Measurements from ENCODE around the gene CASZ1.

CASZ1 gene

DNA sequence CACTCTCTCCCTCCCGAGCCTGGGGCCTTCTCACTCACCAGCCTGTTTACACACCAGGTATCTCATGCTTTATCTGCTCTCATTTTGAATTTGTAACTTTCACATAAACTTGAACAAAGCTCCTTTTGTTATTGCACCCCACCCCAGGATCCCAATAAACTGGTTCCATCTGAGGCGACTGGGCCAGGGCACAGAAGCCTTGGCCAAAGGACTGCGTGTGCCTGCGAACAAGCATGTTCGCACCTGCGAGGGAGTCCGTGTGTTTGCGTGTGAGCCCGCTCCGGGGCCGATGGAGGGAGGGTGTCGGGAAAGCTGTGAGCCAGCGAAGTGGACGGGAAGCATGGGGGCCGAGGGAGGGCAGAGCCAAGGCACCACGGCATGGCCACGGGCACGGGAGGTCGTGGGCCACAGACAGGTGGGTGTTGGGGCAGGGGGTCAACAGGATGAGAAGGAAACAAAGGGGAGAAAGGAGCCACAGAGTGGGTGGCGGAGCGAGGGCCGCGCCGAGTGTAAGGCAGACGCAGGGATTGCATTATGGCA, 98.8 kb downstream of the CASZ1 start:
- DNase-seq: no peak

DNA sequence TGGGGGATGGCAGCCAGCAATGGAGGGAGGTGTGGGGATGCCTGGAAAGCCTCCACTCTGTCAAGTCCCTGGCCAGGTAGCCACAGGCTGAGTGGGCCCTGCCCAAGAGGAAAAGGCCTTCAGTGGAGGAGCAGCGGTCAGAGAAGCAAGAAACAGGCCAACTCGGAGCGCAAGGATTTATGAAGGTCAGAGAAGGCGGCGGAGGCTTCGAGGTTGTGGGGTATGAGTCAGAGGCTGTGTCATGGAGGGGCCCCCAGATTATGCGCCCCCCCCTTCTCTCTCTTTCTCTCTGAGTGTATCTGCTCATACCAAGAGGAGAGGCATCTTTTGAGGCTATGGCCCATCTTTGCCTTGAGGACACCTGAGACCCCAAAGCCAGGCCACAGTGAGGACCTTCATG, 99.5 kb downstream of the CASZ1 start:
- DNase-seq: no peak

DNA sequence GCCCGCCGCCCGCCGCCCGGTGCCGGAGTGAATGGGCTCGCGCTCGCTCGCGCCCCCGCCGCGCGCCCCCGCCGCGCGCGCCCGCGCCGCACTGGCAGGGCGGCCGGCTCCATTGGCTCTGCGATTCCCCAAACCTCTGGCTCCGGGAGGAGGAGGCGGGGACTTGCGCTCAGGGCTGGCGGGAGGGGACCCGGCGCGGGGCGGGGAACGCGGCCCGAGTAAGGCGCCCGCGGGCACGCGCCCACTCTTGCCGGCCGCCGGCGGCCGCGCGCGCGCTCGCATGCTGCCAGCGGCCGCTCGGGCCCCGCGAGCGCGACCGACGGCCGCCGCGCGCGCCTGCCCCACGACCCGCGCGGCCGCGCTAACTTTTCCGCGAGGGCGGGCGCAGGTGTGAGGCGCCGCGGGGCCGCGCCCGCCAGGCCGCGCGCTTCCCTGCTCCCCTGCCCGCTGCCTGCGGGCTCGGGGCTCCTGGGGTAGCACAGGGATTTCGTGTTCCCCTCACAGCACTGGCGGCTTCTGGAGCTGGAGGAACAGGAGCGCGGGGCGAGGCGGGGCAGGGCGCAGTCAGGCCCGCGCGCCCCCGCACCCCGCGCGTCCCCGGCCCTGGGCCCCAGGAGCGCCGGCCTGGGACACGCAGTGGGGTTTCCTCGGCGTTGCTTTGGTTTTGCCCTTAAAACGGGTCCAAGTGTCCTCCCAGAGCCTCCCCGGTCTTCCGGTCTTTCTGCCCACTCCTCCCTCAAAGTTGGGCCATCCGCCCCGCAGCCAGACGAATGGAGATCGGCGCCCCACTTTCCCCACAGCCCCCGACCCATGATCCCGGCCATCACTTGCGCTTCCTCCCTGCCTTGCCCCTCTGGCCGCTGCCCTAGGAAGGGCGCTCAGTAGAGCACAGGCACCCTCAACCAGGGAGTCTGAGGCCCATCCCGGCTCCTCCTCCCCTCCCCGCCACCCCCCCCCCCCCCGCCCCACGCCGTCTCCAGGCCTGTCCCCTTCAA, 101.5 kb downstream of the CASZ1 start:
- peak; percentile 91 for DNase-seq

DNA sequence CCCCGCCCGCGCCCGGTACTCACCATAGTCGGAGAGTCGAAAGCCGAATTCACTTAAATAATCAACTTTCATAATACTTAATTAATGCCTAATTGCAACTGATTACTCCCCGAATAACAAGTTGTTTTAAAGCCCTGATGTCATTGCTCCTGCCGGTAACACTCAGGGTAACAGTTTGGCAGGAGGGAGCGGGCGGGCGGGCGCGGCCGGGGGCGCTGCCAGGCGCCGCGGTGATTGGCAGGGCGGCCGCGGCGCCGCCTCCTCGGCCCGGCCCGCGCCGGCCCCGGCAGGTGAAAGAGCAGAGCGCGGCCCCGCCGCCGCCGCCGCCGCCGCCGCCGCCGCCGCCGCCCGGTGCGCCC, 102.2 kb downstream of the CASZ1 start:
- peak; percentile 50 for DNase-seq

DNA sequence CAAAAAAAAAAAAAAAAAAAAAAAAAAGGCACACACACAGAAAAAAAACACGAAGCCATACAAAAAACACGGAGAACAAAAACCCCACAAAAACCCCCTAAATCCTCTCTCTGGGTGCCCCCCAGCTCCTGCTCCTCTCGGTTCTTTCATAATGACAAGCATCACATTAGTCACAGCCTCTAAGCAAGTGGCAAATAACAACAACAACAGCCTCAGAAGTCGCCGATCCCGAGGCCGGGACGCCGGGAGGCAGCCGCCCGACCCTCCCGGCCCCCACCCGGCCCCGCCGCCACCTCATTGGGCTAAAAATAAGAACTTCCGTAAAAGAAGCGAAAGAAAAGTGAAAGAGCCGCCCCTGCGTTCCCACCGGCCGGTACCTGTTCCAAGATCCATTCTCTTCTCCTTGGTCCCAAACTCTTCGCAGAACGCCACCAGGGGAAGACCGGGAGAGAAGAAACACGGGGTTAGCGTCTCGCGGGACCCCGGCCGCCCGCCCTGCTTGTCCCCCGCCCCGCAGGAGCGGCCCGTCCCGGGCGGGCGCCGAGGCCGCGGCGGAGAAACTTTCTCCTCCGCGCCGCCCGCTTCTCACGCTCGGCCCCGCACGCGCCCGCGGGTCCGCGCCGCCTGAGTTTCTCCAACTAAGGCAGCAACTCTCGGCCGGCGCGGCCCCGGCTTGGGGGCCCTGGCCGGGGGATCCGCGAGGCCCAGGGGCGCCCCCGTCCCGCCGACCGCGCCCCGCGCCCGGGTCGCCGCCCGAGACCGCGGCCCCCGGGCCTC, 102.8 kb downstream of the CASZ1 start:
- peak; percentile 48 for DNase-seq

DNA sequence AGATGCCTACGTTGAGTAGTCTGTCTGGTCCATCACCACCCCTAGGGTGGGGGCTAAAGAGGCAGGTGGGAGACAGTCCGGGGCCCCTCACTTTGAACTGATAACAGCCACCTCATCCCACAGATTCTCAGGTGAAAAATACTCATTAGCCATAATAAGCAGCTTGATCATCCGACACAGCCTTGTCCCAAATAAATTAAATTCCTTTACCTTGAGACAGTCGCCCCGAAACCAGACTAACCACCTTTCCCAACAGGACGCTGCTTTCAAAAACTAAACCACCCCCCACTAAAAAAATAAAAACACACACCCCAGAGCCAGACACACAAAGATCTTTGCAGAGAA, 103.3 kb downstream of the CASZ1 start:
- DNase-seq: no peak

DNA sequence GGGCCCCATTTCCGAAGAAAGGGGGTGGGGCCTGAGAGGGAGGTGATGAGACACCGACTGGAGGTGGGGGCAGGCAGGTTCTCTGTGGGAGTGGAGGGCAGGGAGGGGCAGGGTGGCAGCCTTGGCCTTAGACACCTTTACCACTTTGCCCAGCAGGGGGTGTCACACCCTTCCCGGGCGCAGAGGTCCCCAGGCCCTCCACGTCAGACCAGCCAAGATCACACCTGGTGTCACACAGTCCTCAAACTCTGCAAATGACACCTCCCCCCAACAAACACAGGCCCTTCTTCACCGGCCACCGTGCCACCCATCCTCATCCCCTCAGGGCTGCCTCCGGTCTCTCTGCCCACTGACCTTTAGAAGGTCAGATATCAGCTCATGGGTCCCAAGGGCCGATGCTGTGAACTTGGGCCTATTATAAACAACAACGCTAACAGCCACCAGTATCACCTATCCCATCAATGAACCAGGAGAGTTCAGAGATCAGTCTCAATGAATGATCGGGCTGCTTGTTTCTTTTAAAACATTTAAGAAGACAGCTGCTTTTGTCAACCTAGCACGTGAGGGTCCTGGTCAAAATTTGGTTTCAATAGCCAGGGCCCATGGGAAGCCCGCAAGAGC, 103.9 kb downstream of the CASZ1 start:
- DNase-seq: no peak

DNA sequence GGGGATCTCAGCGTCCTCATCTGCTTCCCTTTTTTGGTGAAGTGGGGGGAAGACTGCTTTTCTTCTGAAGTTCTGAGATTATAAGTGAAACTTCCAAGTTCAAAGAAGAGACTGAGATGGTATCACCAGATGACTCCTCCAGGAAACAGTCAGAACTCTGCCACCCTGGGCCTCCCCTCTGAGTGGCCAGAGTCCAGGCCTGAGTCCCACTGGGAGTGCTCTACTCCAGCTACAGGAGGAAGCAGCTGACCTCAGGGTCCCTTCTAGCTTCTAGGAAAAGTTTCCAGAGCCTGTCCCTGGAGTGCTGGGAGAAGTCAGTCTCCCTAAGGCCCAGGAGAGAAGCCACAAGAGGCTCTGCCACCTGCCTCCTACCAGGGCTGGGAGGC, 104.7 kb downstream of the CASZ1 start:
- DNase-seq: no peak

DNA sequence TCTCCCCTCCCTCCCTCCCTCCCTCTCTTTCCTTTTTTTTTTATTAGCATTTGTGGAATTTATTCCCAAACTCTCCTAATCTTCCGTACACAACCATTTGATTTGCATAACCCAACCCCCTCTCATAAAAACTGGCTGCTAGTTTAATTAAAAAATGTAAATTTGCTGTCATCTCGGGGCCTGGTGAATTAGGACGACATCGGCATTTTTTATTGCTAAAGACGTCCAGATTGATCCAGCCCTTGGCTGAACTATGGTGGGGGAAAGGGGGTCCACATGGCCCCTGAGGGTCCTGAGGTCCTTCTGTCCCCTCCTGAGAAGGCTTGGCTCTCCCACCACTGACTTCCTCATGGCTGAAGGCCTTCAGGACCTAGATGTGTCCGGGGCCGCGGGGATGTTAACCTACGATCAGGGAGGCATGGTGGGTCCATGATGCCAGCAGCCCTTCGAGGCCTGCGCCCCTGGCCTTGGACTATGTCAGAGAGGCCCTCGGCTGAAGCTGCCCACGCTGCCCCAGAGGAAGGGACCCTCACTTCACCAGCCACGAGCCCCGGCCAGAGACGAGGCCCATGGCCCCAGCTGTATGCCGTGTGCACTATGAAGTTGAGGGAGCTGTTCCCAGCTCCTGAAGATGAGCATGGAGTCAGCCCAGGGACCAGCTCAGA, 105.2 kb downstream of the CASZ1 start:
- DNase-seq: no peak

DNA sequence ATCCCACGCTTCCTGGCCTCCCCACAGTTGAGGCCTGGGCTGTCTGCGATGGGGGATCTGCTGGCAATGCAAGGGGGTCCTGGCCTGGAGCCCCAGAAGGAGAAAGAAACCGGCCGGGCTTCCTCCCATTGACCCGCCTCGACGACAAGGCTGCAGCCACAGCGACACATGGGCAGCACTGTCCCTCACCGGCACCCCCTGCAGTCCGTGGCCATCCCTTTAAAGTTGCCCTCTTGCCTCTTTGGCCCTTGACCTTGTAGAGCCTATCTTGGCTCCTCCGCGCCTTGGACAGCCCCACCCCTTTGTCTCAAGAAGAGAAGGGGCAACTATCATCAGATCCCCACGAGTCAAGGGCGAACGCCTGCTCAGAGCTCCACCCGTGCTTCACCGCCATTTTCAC, 106.0 kb downstream of the CASZ1 start:
- DNase-seq: no peak

DNA sequence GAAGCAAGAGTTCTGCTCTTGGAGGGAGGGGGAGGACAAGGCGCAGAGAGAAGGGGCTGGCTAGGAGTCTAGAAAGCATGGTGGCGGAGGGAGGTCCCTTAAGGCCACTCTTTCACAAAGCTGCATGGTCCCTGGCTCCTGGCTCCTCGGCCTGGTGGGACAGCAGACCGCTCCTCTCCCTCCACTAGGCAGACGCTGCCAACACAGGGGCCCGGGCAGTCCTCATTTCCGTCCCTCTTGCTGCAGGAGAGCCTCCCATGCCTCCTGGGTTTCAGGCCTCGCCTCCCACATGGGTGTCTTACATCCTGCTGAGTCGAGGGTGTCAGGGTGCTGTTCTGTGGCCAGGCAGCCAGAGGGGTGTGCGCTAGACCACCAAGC, 108.0 kb downstream of the CASZ1 start:
- DNase-seq: no peak

DNA sequence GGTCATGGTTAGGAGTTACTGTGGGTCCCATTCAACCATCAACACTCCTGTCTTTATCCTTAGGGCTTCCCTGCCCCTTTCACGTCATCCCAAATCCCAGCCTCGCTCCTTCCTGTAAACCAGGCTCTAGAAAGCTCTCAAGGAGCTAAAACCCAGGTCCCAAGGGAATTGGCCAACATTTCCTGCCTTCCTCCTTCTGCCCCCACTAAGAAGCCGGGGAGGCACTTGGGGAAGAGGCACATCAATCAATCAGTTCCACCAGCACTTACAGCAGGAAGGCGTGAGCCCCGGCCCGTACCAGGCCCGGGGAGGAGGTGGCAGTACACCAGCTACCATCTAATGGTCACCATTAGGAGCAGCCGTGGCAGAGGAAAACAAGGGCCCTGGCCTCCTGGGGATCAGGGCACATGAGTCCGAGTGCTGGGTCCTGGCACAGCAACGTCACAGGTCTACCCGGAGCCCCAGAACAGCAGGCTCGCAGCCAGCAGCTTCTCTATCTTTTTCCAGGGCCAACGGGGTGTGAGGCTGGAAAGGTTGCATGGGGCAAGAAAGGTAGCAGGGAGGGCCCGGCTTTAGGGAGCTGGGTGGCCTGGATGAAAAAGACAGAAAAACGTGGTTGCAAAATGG, 108.6 kb downstream of the CASZ1 start:
- no peak for DNase-seq

DNA sequence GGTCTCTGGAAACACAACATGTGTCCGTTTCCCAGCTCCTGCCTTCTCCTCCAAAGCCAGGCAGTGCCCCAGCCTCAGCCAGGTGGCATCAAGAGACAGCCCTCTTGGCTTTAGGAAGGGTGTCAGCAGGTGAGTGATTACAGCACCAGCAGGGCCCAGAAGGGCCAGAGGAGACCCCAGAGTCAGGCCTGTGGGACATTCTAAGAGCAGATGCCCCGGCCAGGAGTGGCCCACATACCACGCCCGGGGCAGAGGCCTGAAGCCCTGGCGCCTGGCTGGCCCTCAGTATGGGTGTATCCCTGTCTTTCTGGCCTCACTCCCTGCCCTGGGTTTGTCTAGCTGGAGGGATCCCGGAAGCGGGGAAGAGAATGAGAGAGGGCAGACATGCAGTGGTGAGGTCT, 109.2 kb downstream of the CASZ1 start:
- DNase-seq: no peak

DNA sequence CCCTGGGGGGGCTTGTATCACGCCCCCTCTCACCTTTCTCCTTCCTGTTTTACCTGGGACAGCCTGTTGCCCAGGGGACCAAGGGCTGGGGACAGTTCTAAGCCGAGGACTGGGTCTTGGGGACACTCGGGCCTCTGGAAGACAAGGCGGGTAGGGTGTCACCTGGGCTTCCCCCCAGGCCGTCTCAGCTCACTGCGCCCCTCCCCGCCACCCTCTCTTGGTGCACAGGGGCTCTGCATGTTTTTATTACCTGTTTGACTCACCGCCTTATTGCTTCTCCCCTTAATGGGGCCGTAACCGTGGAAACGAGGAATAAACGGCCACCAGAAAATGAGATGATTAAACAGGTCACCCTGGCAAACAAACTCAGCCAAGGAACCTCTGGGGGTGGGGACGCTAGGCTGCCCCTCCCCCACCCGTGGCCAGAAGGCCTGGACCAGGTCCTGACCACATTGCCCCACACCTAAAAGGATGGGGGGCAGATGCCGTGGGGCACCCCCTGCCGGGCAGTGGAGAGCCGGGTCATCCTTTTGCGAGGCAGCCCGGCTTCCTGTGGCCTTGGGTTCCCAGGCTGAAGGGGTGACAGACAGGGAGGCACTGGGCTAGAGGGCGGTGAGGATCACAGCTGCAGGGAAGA, 109.9 kb downstream of the CASZ1 start:
- DNase-seq: no peak

DNA sequence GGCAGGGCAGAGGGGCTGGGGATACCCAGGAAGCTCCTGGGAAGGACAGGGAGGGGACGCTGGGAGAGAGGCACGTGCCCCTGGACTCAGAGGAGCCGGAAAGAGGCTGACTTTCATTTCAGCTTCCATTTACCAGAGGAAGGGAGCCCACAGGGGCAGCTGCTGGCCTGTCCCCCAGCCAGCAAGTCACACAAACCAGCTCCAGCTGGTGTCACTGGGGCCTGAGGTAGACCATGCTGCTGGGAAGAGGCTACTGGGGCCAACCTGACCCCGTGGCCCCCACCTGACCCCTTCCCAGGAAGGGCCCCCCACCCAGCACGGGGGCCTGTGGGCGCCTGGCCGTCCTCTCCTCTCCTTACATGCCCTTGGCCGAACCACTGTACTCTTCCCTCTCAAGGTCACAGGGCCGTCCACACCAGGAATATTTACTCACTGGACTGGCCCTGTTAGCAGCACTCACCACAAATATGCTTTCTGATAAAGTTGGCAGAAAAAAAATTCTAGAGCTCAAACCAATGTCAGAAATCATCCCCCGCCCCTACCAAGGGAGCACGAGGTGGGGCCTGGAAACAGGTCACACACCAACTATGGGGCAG, 110.5 kb downstream of the CASZ1 start:
- DNase-seq: no peak

DNA sequence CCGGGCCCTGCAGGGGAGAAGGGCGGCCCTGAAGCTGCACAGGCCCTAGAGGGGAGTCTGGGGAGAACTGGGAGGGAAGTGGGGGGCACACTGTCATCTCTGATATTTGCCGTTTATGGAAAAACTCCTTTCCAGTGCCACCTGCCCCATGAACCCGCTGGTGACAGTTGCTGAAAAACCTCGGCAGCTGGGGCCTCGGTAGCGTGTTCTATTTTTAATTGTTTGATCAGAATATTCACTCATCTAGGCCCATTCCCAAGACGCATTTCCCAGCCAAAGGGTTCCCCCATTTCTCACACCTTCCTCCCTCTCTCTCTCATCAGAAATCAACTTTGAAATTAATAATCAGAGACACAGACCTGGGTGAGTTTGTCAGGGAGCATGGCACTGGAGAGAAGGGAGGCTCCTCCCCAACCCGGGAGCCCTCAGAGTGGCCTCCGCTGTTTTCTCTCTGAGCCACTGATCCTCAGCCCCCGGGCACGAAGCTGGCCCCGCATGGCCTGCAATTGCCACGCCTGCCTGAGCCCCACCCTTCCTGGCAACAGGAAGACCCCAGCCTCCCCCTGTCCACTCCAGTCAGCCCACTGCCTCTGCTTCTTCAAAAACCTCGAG, 111.1 kb downstream of the CASZ1 start:
- DNase-seq: no peak

DNA sequence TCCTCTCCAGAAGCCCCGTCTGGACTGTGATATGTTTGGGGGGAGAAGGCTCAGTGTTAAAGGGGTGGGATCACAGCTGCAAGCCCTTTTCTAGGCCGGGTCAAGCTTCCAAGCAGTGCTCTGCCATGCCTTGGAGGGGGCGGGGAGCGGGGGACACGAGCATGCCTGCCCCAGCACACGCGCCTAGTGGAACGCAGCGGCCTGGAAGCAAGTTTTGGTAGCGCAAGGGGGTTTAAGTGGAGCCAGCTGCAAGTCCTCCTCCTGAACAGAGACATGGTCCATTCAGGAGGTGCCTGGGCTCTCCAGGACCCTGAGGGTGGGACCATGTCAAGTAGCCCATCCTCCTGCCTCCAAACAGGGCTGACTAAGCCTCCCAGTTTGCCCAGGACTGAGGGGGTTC, 112.2 kb downstream of the CASZ1 start:
- no peak for DNase-seq

DNA sequence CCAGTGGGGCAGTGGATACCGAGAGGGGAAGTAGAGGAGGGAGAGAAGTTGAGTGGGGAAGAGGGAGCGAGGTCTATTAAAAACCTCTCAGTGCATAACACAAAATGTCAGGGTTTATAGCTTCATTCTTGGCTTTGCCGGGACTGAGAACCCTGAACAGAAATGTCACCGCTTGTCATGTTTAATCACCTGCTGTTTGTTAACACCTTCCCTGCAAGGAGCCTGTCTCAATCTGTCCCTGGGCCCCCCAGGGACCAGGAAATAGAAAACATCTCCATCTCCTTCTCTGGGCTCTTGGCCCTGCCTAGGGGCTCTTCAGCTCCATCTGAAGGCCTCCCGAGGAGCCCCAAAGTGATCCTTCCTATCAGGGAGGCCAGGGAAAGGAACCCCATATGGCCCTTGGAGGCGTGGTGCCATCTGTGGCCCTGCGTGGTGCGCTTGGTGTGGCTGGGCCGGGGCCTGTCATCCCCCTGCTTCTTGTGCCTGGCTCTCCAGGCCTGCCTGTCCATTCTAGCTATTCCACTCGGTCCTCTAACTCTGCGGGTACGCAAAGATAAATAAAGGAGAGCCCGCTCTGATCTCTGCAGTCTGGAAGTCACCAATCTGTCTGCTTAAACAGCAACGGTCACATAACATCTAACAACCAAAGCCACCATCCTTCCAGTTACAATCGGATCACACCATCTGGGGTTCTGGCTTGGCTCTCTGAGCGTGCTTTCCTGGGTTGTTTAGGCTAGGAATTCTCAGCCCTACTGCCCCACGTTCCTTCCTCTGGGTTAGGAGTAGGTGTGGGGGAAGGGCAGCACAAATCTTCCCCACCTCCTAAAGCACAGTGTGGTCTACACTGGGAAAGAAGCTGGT, 113.8 kb downstream of the CASZ1 start:
- DNase-seq: no peak

DNA sequence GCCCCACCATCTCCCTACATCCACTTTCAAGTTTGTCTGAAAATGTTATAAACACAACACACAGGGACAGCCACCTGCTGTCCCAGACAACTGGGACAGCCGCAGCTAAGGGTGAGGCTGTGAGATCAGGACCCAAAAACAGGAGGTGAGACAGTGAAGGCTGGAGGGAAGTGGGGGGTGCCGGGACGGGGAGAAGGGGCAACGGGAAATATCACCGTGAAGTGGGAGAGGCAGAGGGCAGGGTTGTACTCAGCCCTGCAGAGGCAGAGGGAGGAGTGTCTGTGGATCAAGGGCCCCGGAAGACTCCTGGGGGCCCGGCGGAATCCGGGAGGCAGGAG, 114.4 kb downstream of the CASZ1 start:
- no peak for DNase-seq
